ENCODE data around the gene ABCA12. TPM values are rescaled to one million over a fixed set of nuclear protein-coding genes. Genes with fewer than 3 reads are reported as not detected.

The ABCA12 gene
- total RNA-seq, 1 experiment from 2014 or later, result 0.11 TPM

DNA sequence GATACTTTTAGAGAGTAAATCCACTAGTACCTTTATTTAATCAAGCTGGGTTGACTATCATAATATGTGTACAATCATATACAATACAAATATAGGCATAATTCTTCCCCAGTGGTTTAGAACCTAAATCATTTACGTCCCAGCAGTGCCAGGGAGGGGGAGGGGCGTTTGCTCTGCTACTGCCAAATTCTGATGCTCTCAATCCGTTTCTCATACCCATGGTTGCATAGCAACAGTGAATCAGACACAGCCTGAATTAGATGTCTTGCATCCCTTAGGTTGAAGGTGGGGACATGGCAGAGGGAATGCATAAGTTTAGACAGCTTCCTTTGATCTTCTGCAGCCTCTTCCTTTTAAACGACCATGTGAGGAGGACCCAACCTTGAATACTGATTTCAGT, 135.4 kb downstream of the ABCA12 start:
- DNase-seq (ENCODE audit: low read depth in 1 of 2, low spot score in 2 of 2), result no peak
- Histone ChIP-seq H3K27ac (no peak overlapping the region), H3K9me3 (replicated peaks) (no peaks in the 10 kb centered on the region), H3K4me3 (no peak overlapping the region), H3K4me1 (replicated peaks) (no peaks in the 10 kb centered on the region), H3K27me3 (replicated peaks) (no peaks in the 10 kb centered on the region), H3K36me3 (no peaks in the 10 kb centered on the region)

DNA sequence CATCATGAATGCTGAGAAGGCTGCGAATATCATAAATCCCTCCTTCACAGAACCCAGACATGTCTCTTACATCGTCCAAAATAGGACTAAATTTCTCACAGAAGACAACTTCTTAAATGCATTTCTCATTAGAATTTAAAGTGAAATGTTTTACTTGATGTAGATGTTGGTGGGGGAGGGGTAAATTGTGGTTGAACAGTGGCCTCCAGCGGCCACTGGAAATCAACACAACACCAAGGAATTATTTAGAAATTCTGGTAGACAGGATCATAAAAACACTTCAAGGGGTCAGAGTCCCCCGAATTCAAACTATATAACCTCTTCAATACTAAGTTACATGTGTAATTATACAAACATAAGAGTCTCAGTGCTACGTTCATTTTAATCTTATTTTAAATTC, 135.9 kb downstream of the ABCA12 start:
- Histone ChIP-seq H3K36me3 (no peaks in the 10 kb centered on the region), H3K27me3 (replicated peaks) (no peaks in the 10 kb centered on the region), H3K9me3 (replicated peaks) (no peaks in the 10 kb centered on the region), H3K27ac (no peak overlapping the region), H3K4me3 (no peak overlapping the region), H3K4me1 (replicated peaks) (no peaks in the 10 kb centered on the region)
- no peak for DNase-seq (ENCODE audit: low read depth in 1 of 2, low spot score in 2 of 2)

DNA sequence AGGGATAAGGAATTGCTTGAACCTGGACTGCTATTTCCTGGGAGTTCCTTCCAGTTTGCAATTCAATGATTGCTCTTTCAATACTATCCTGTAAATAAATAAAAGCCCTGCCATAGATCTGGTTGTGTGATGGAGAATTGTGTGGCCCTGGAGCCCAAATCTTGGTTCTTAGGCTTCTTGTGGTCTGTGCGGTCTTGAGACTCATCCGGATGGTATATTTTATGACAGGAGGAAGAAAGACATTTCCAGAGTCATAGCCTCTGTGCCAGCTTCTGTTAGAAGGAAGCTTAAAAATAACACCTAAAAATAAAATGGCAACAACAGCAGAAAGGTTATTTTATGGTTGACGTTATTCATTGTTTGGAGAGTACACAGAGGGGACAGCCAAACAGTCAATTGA, 137.7 kb downstream of the ABCA12 start:
- no peaks in the 10 kb centered on the region for H3K27me3 ChIP-seq (replicated peaks)
- H3K9me3 ChIP-seq (replicated peaks), result no peaks in the 10 kb centered on the region
- no peak overlapping the region for H3K27ac ChIP-seq

DNA sequence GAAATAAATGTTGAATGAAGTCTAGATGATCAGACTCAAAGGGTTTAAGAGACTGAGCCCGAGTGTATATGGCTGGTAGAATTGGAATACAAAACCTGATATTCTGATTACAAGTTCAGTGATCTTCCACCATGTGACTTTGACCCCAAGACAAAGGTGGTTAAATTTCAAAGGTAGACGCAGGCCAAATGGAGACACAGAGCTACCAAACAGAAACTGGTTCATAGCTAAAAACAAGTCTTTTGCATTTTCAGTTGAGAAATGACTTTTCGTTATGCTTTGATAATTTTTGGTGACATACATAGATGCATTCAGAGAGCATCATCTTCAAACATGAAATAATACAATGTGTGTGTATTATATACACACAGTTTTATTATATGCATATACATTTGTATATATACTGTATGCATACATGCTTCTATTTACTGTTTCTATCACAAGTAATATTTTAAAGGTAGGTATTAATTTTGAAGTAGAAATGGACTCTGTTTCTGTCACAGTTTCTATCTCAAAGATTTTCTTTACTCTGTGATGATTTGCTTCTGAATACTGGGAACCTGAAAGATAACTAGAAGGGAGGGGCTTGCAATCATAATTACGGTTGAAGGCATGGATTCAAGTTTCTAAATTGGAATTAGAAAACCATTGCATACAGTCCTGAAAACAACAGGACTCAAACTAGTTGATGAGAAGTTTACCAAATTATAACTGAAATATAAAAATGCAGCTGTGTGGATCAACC, 142.3 kb downstream of the ABCA12 start:
- no peak for DNase-seq (ENCODE audit: low read depth in 1 of 2, low spot score in 2 of 2)
- no peaks in the 10 kb centered on the region for H3K4me1 ChIP-seq (replicated peaks)
- no peak overlapping the region for H3K4me3 ChIP-seq
- no peaks in the 10 kb centered on the region for H3K36me3 ChIP-seq
- no peaks in the 10 kb centered on the region for H3K9me3 ChIP-seq (replicated peaks)
- no peak overlapping the region for H3K27ac ChIP-seq
- H3K27me3 ChIP-seq (replicated peaks), result no peaks in the 10 kb centered on the region

More for the DNA sequence above, 137.7 kb downstream of the ABCA12 start:
- Histone ChIP-seq H3K4me1 (replicated peaks) (no peaks in the 10 kb centered on the region), H3K4me3 (no peak overlapping the region), H3K36me3 (no peaks in the 10 kb centered on the region)
- DNase-seq (ENCODE audit: low read depth in 1 of 2, low spot score in 2 of 2), result no peak

DNA sequence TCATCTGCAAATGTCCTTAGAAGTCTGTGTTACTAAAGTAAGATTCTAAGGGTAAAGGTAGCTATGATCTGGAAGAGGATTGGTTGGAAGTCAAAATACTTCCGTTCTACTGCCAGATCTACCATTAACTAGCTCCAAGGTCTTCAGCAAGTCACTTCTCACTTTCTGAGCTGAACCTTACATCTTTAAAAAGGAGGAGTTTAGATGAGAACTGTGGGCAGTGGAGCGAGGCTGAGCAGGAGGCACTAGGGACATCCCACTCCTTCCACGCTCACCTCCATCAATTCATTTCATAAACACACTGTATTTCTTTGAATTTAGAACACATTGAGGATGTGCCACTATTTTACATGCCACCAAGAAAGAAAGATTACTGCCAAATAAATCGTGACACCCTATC, 143.0 kb downstream of the ABCA12 start:
- Histone ChIP-seq H3K4me3 (no peak overlapping the region), H3K9me3 (replicated peaks) (no peaks in the 10 kb centered on the region), H3K27me3 (replicated peaks) (no peaks in the 10 kb centered on the region), H3K27ac (no peak overlapping the region), H3K36me3 (no peaks in the 10 kb centered on the region), H3K4me1 (replicated peaks) (no peaks in the 10 kb centered on the region)
- DNase-seq (ENCODE audit: low read depth in 1 of 2, low spot score in 2 of 2), result no peak

DNA sequence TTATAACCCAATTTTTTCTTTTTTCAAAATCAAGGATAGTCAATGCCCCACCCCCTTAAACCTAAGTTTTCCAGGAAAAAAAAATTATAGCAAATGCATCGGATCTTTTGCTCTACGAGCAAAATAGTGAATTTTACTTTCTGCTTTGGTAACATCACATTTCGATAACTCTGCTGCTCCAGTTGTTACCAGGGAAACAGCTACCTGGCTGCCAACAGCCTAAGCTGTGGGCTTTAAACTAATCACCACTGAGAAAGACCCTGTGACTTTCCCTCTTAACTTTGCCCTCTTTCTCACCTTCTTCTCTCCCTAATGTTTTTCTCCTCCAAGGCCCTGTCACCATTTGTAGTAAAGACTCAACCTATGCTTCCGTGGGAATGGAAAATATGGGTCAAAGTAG, 145.5 kb downstream of the ABCA12 start:
- H3K27ac ChIP-seq, result no peak overlapping the region
- DNase-seq (ENCODE audit: low read depth in 1 of 2, low spot score in 2 of 2), result no peak
- no peaks in the 10 kb centered on the region for H3K36me3 ChIP-seq
- no peak overlapping the region for H3K4me3 ChIP-seq
- H3K27me3 ChIP-seq (replicated peaks), result no peaks in the 10 kb centered on the region
- H3K4me1 ChIP-seq (replicated peaks), result no peaks in the 10 kb centered on the region
- H3K9me3 ChIP-seq (replicated peaks), result no peaks in the 10 kb centered on the region

DNA sequence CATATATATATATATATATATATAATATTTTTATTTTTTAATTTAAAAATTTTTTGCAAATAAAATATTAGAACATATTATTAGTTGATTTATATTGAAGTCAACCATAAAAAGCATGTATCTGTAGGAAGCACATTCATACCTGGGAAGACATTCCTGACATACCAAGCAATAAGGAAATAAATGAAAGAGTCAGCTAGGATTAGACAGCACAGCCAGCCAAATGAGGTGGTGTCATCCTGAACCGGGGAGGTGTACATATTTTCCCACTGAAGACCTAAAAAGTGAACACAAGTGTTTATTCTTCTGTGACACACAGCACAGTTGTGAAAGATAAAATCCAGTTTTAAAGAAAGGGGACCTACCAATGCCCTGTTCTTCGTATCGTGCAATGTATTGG, 149.2 kb downstream of the ABCA12 start:
- Histone ChIP-seq H3K9me3 (replicated peaks) (no peaks in the 10 kb centered on the region), H3K4me3 (no peak overlapping the region), H3K27ac (no peak overlapping the region), H3K4me1 (replicated peaks) (no peaks in the 10 kb centered on the region), H3K36me3 (no peaks in the 10 kb centered on the region), H3K27me3 (replicated peaks) (no peaks in the 10 kb centered on the region)
- DNase-seq (ENCODE audit: low read depth in 1 of 2, low spot score in 2 of 2), result no peak

DNA sequence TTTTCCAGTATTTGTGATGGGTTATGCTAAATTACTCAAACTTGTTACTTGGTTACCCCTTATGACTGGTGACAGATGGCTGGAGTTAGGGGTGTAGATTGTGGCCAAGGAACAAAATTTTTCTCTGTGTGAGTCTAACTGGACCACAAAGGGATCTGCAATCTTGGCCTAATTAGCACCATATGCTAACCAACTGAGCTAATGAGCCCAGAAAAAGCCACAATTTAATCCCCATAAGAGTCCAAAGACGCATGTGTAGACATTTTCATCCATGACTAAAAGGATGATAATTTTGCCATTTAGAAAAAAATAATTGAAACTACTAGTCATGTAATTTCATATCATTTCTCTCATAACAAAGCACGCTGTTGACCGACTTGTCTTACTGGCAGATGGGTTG, 151.2 kb downstream of the ABCA12 start:
- no peak overlapping the region for H3K4me3 ChIP-seq
- H3K9me3 ChIP-seq (replicated peaks), result no peaks in the 10 kb centered on the region
- H3K27ac ChIP-seq, result no peak overlapping the region
- H3K27me3 ChIP-seq (replicated peaks), result no peaks in the 10 kb centered on the region
- no peaks in the 10 kb centered on the region for H3K36me3 ChIP-seq
- no peak for DNase-seq (ENCODE audit: low read depth in 1 of 2, low spot score in 2 of 2)
- H3K4me1 ChIP-seq (replicated peaks), result no peaks in the 10 kb centered on the region

DNA sequence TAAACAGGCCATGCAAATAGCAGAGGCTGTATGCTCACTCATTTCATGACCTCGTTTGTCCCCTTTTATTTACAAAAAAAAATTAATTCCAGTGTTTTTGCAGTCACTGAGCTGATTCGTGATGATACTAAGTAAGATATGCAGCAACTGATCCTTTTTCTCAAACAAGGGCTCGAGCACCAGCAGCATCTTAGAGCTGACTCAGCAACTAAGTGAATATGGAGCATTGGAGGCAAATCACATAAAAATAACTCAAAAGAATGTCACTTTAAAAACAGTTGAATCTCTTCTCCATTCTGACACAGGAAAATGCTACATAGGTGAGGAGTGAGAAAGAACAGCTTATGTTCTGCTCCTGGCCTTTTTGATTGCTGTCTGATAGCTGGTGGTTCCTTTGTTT, 152.8 kb downstream of the ABCA12 start:
- Histone ChIP-seq H3K4me3 (no peak overlapping the region), H3K27ac (no peak overlapping the region), H3K4me1 (replicated peaks) (no peaks in the 10 kb centered on the region), H3K36me3 (no peaks in the 10 kb centered on the region), H3K27me3 (replicated peaks) (no peaks in the 10 kb centered on the region), H3K9me3 (replicated peaks) (no peaks in the 10 kb centered on the region)
- DNase-seq (ENCODE audit: low read depth in 1 of 2, low spot score in 2 of 2), result no peak

DNA sequence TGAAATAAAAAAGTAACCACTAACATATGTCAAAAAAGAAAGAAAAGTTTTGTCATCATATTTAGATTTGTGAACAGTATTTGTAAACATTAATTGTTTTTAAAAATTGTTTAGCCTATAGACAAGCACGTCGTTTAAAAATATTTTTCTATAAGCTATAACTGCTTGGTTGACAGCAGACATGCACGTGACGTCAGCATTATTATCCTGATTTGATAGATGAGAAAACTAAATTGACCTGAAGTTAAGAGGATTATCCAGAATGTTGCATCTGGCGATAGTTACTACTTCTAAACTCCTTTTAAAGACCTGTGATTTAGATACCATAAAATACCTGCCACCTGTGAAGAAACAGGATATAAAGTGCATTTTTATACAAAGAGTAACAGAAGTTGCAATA, 172.0 kb downstream of the ABCA12 start:
- DNase-seq (ENCODE audit: low read depth in 1 of 2, low spot score in 2 of 2), result no peak
- Histone ChIP-seq H3K4me3 (no peak overlapping the region), H3K9me3 (replicated peaks) (no peaks in the 10 kb centered on the region), H3K27ac (no peak overlapping the region), H3K36me3 (no peaks in the 10 kb centered on the region), H3K27me3 (replicated peaks) (no peaks in the 10 kb centered on the region), H3K4me1 (replicated peaks) (no peaks in the 10 kb centered on the region)

DNA sequence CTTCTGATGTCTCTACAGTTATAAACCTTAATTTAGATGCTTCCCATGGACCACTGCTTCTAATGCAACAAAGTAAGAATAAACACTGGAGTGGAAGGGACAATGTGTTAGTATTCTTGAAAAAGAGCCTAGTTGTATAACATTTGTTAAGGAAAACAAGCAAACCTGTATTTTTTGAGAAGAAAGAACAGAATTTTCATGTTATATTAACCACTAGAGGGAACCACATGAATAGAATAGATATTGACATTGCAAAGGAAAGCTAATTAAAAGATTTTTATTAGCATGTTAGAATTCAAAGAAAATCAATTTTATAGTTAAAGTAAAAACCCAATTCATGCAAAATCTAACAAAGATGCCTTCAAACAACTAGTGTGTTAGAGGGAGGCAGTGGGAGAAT, 177.7 kb downstream of the ABCA12 start:
- H3K4me3 ChIP-seq, result no peak overlapping the region
- H3K36me3 ChIP-seq, result no peaks in the 10 kb centered on the region
- no peak overlapping the region for H3K27ac ChIP-seq
- no peaks in the 10 kb centered on the region for H3K27me3 ChIP-seq (replicated peaks)
- H3K4me1 ChIP-seq (replicated peaks), result no peaks in the 10 kb centered on the region
- H3K9me3 ChIP-seq (replicated peaks), result no peaks in the 10 kb centered on the region
- DNase-seq (ENCODE audit: low read depth in 1 of 2, low spot score in 2 of 2), result no peak

DNA sequence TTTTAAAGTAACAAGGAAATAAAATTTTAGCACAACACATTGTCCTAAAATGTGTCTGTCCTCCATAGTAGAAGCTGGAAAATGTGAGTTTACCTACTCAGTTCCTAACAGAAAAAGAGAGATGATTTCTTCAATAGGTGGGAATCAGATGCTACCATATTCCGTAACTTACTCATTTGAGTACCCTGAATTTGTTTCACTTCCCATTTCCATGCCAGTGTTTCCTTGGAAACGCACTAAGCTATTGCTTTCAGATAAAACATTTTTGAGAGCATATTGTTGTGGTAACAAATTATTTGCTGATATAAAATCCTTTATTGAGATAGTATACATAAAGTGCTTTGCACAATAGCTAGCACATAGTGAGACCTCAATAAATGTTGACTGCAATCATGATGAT, 191.5 kb downstream of the ABCA12 start:
- no peak for DNase-seq (ENCODE audit: low read depth in 1 of 2, low spot score in 2 of 2)
- Histone ChIP-seq H3K4me1 (replicated peaks) (no peaks in the 10 kb centered on the region), H3K9me3 (replicated peaks) (no peaks in the 10 kb centered on the region), H3K27me3 (replicated peaks) (no peaks in the 10 kb centered on the region), H3K4me3 (no peak overlapping the region), H3K27ac (no peak overlapping the region), H3K36me3 (no peaks in the 10 kb centered on the region)

DNA sequence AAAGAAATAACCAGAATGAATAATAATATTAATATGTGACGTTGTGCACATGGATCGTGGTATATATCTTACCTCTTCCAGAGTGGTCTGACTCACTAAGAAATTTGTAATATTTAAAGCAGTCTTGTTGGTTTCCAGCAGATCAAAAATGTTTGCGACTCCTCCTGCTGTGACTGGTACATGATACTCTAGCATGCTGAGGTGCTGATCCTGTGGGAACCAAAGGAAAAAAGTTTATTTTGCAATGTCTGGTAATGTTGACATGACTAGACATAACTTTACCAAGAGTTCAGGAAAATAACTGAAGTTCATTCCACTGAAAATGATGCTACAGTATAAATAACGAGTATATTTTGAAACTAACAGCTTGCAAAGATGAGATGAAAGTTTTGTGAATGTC, 204.4 kb downstream of the ABCA12 start:
- Histone ChIP-seq H3K36me3 (no peaks in the 10 kb centered on the region), H3K4me1 (replicated peaks) (no peaks in the 10 kb centered on the region), H3K9me3 (replicated peaks) (no peaks in the 10 kb centered on the region; the same call in 1 of the 2 replicates), H3K4me3 (no peak overlapping the region), H3K27me3 (replicated peaks) (no peaks in the 10 kb centered on the region), H3K27ac (no peak overlapping the region)
- DNase-seq (ENCODE audit: low read depth in 1 of 2, low spot score in 2 of 2), result no peak

DNA sequence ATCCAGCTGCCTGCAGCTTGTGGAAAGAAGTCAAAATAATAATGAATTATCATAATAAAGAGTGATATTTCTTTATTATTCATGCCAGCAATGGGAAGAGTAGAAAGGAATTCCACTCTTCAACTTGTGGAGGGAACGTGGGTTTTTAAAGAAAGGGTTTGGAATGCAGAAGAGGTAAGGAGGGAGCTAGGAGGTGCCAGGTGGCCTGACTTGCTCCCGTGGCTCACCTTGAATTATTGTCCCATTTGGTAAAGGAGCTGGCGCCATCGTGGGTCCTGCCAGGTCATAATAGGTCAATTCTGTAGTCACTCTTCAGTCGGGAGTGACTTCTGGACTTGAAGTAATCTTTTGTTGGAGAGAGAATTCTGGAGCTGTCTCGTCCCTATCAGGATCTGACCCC, 233.8 kb downstream of the ABCA12 start:
- H3K4me1 ChIP-seq (replicated peaks), result no peaks in the 10 kb centered on the region
- no peak overlapping the region for H3K27ac ChIP-seq
- no peaks in the 10 kb centered on the region for H3K36me3 ChIP-seq
- H3K9me3 ChIP-seq (replicated peaks), result no peaks in the 10 kb centered on the region
- no peak for DNase-seq (ENCODE audit: low read depth in 1 of 2, low spot score in 2 of 2)
- no peaks in the 10 kb centered on the region for H3K27me3 ChIP-seq (replicated peaks)
- no peak overlapping the region for H3K4me3 ChIP-seq

DNA sequence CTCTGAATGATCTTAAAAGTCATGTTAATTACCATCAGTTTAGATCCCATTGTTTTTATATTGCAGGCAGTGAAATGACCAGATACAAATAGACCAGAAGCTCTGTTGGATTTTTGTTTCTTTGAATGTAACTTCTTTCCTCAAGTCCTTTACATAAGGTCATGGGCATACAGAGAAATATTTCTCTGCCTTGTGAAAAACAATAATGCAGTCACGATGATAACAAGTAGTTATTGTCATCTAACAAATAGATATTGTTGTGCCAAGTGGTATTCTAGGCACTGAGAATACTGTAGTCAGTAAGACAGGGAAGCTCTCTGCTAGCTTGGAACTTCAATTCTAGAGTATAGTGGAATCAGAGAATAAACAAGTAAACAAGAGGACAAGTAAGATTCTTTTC, 234.2 kb downstream of the ABCA12 start:
- H3K36me3 ChIP-seq, result no peaks in the 10 kb centered on the region
- no peak for DNase-seq (ENCODE audit: low read depth in 1 of 2, low spot score in 2 of 2)
- H3K4me3 ChIP-seq, result no peak overlapping the region
- H3K4me1 ChIP-seq (replicated peaks), result no peaks in the 10 kb centered on the region
- H3K27ac ChIP-seq, result no peak overlapping the region
- H3K9me3 ChIP-seq (replicated peaks), result no peaks in the 10 kb centered on the region
- H3K27me3 ChIP-seq (replicated peaks), result no peaks in the 10 kb centered on the region
